ENCODE data around the gene PROZ. TPM values are rescaled to one million over a fixed set of nuclear protein-coding genes. Genes with fewer than 3 reads are reported as not detected.

Gene PROZ
- polyA plus RNA-seq, 1 donor (not counting 4 experiments of a cell fraction or from before 2014, with no cell fraction given) = not detected

DNA sequence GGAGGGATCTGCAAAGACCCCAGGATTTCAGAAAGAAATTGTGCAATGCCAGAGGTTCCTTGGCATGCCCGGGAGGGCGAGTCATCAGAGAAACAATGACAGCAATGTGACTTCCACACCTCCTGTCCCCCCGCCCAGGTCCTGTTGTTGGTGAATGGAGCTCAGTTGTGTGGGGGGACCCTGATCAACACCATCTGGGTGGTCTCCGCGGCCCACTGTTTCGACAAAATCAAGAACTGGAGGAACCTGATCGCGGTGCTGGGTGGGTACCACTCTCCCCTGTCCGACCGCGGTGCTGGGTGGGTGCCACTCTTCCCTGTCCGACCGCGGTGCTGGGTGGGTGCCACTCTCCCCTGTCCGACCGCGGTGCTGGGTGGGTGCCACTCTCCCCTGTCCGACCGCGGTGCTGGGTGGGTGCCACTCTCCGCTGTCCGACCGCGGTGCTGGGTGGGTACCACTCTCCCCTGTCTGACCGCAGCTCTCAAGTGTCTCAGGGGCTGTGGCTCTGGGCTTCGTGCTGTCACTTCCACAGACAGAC lies 41.0 kb upstream of the PROZ start:
- dilution Hi-C loops (cut with MboI; ENCODE audit: extremely low pct_ligation_motif_present, low sequenced_read_pairs) = no loop called here
- H3K4me3 ChIP-seq (ENCODE audit: control insufficient read depth in 2 of 3, extremely low read depth in 1 of 3, insufficient read depth in 2 of 3, low read depth in 1 of 3, low read length in 3 of 3) = no peak overlapping the region
- no peaks in the 10 kb centered on the region for H3K9me3 ChIP-seq (ENCODE audit: control insufficient read depth, low read depth, low read length)
- H2AFZ ChIP-seq (ENCODE audit: control insufficient read depth, low read length) = no peak overlapping the region
- no peak overlapping the region for H3K9ac ChIP-seq (ENCODE audit: control insufficient read depth, extremely low read depth, insufficient read depth, low read length)
- TF ChIP-seq EZH2 (IDR thresholded peaks at IDR 0.05; ENCODE audit: low read length) = no peak
- TF ChIP-seq, protein P1, sequence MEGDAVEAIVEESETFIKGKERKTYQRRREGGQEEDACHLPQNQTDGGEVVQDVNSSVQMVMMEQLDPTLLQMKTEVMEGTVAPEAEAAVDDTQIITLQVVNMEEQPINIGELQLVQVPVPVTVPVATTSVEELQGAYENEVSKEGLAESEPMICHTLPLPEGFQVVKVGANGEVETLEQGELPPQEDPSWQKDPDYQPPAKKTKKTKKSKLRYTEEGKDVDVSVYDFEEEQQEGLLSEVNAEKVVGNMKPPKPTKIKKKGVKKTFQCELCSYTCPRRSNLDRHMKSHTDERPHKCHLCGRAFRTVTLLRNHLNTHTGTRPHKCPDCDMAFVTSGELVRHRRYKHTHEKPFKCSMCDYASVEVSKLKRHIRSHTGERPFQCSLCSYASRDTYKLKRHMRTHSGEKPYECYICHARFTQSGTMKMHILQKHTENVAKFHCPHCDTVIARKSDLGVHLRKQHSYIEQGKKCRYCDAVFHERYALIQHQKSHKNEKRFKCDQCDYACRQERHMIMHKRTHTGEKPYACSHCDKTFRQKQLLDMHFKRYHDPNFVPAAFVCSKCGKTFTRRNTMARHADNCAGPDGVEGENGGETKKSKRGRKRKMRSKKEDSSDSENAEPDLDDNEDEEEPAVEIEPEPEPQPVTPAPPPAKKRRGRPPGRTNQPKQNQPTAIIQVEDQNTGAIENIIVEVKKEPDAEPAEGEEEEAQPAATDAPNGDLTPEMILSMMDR (optimal IDR thresholded peaks at IDR 0.05 in 1 of 3, IDR thresholded peaks at IDR 0.05 in 1 of 3, conservative IDR thresholded peaks at IDR 0.05 in 1 of 3; ENCODE audit: extremely low read depth in 1 of 3, insufficient read depth in 2 of 3, low read length in 3 of 3) = no peak
- no peak overlapping the region for H3K27ac ChIP-seq (ENCODE audit: control insufficient read depth, insufficient read depth, low read length)
- FAIRE-seq = no peak
- no peak for DNase-seq (ENCODE audit: low read depth, low spot score)
- no peaks in the 10 kb centered on the region for H3K36me3 ChIP-seq (ENCODE audit: control insufficient read depth in 2 of 2, extremely low read depth in 1 of 2, insufficient read depth in 2 of 2, low read length in 2 of 2)
- H3K9me1 ChIP-seq (ENCODE audit: control insufficient read depth, extremely low read depth, insufficient read depth, low read length) = no peaks in the 10 kb centered on the region
- H3K4me2 ChIP-seq (ENCODE audit: control insufficient read depth, extremely low read depth, insufficient read depth, low read depth, low read length) = no peak overlapping the region
- no peaks in the 10 kb centered on the region for H3K79me2 ChIP-seq (ENCODE audit: control insufficient read depth, insufficient read depth, low read length)
- H4K20me1 ChIP-seq (ENCODE audit: control insufficient read depth, extremely low read depth, insufficient read depth, low read length) = no peaks in the 10 kb centered on the region
- peaks cover 12% of the 10 kb centered on the region for H3K27me3 ChIP-seq (ENCODE audit: control insufficient read depth, extremely low read depth, insufficient read depth, low read length)
- H3K4me1 ChIP-seq (ENCODE audit: control insufficient read depth, extremely low read depth, insufficient read depth, low read length) = no peaks in the 10 kb centered on the region

- no peaks in the 10 kb centered on the region for H3K36me3 ChIP-seq (ENCODE audit: control insufficient read depth in 2 of 2, extremely low read depth in 1 of 2, insufficient read depth in 2 of 2, low read length in 2 of 2)
- H3K4me2 ChIP-seq (ENCODE audit: control insufficient read depth, extremely low read depth, insufficient read depth, low read depth, low read length) = no peak overlapping the region
- H3K9ac ChIP-seq (ENCODE audit: control insufficient read depth, extremely low read depth, insufficient read depth, low read length) = no peak overlapping the region
- no peak overlapping the region for H3K4me3 ChIP-seq (ENCODE audit: control insufficient read depth in 2 of 3, extremely low read depth in 1 of 3, insufficient read depth in 2 of 3, low read depth in 1 of 3, low read length in 3 of 3)
- peaks cover 11% of the 10 kb centered on the region for H3K27me3 ChIP-seq (ENCODE audit: control insufficient read depth, extremely low read depth, insufficient read depth, low read length)
- TF ChIP-seq, protein P1 (optimal IDR thresholded peaks at IDR 0.05 in 1 of 3, IDR thresholded peaks at IDR 0.05 in 1 of 3, conservative IDR thresholded peaks at IDR 0.05 in 1 of 3; ENCODE audit: extremely low read depth in 1 of 3, insufficient read depth in 2 of 3, low read length in 3 of 3) = no peak
- no peak for TF ChIP-seq EZH2 (IDR thresholded peaks at IDR 0.05; ENCODE audit: low read length)
- FAIRE-seq (no peak), DNase-seq (ENCODE audit: low read depth, low spot score) (no peak)
- no peaks in the 10 kb centered on the region for H3K9me1 ChIP-seq (ENCODE audit: control insufficient read depth, extremely low read depth, insufficient read depth, low read length)
- no peaks in the 10 kb centered on the region for H3K79me2 ChIP-seq (ENCODE audit: control insufficient read depth, insufficient read depth, low read length)
- H3K9me3 ChIP-seq (ENCODE audit: control insufficient read depth, low read depth, low read length) = no peaks in the 10 kb centered on the region
- no peaks in the 10 kb centered on the region for H3K4me1 ChIP-seq (ENCODE audit: control insufficient read depth, extremely low read depth, insufficient read depth, low read length)
- no peak overlapping the region for H2AFZ ChIP-seq (ENCODE audit: control insufficient read depth, low read length)
- dilution Hi-C loops (cut with MboI; ENCODE audit: extremely low pct_ligation_motif_present, low sequenced_read_pairs) = no loop called here
- H4K20me1 ChIP-seq (ENCODE audit: control insufficient read depth, extremely low read depth, insufficient read depth, low read length) = no peaks in the 10 kb centered on the region
- H3K27ac ChIP-seq (ENCODE audit: control insufficient read depth, insufficient read depth, low read length) = no peak overlapping the region
These were observed 40.6 kb upstream of the PROZ start for GRCh38 chr13:113117911-113118260.
